Measurements from ENCODE around the gene TUBB4B.

- TF ChIP-seq CTCF (IDR thresholded peaks at IDR 0.05) (no peak), POLR2A (IDR thresholded peaks at IDR 0.05) (no peak)
Observed at GRCh38 chr9:137266585-137267453, 25.7 kb downstream of the TUBB4B start.

Measured in thyroid gland (tissue), 4 donors.